ENCODE measurements around the gene FAM83G.

The FAM83G gene

GRCh38 chr17:19009970-19010369, 5.4 kb upstream of the FAM83G start:
- no peak for DNase-seq (ENCODE audit: low spot score)

- no peak for DNase-seq (ENCODE audit: low spot score)
Measured at GRCh38 chr17:19006698-19007097, 2.1 kb upstream of the FAM83G start.

- DNase-seq (ENCODE audit: low spot score) = no peak
Measured at GRCh38 chr17:19005789-19006430, 1.3 kb upstream of the FAM83G start.

GRCh38 chr17:19005137-19005773, 691 bp upstream of the FAM83G start:
- DNase-seq (ENCODE audit: low spot score) = no peak

- peak; percentile 85 for DNase-seq (ENCODE audit: low spot score)
Measured at GRCh38 chr17:19003543-19004420, 782 bp downstream of the FAM83G start.

GRCh38 chr17:19002805-19003542, 1.6 kb downstream of the FAM83G start:
- DNase-seq (ENCODE audit: low spot score) = no peak

GRCh38 chr17:19001907-19002590, 2.5 kb downstream of the FAM83G start:
- no peak for DNase-seq (ENCODE audit: low spot score)

GRCh38 chr17:19000531-19001325, 3.8 kb downstream of the FAM83G start:
- no peak for DNase-seq (ENCODE audit: low spot score)

GRCh38 chr17:18999911-19000310, 4.7 kb downstream of the FAM83G start:
- no peak for DNase-seq (ENCODE audit: low spot score)

- no peak for DNase-seq (ENCODE audit: low spot score)
Measured at GRCh38 chr17:18999394-18999793, 5.2 kb downstream of the FAM83G start.

- DNase-seq (ENCODE audit: low spot score) = no peak
Measured at GRCh38 chr17:18997650-18998196, 6.8 kb downstream of the FAM83G start.

- no peak for DNase-seq (ENCODE audit: low spot score)
Measured at GRCh38 chr17:18996458-18996857, 8.1 kb downstream of the FAM83G start.

- DNase-seq (ENCODE audit: low spot score) = no peak
Measured at GRCh38 chr17:18995220-18995619, 9.3 kb downstream of the FAM83G start.

- DNase-seq (ENCODE audit: low spot score) = no peak
Measured at GRCh38 chr17:18994631-18995030, 9.9 kb downstream of the FAM83G start.

GRCh38 chr17:18993905-18994526, 10.5 kb downstream of the FAM83G start:
- no peak for DNase-seq (ENCODE audit: low spot score)

- no peak for DNase-seq (ENCODE audit: low spot score)
Measured at GRCh38 chr17:18992454-18993130, 12.0 kb downstream of the FAM83G start.

GRCh38 chr17:18991531-18992315, 12.8 kb downstream of the FAM83G start:
- DNase-seq (ENCODE audit: low spot score) = no peak

GRCh38 chr17:18990331-18990730, 14.2 kb downstream of the FAM83G start:
- no peak for DNase-seq (ENCODE audit: low spot score)

Data from ecto neural progenitor cell (in vitro differentiated cells).